GM23338 (cell line): ENCODE results near the gene STEAP1B.

ENCODE experiments used
- CREB1 ChIP-seq: fragments of 250-450 bp; sonication (Bioruptor Pico); IDR thresholded peaks from 2 replicates; pipeline ENCODE4 v1.5.0; 2020; ENCODE audit warnings: low read depth, mild to moderate bottlenecking, moderate library complexity
- CTCF ChIP-seq, 2 experiments: fragments of 200-600 bp in 1 of 2; sonication (generic) in 1 of 2; conservative IDR thresholded peaks; 2 replicates each; pipeline versions ENCODE4 v1.5.1 to v1.6.1; 2016 to 2017; ENCODE audit warnings: antibody characterized with exemption in 2 of 2, low read depth in 2 of 2, mild to moderate bottlenecking in 2 of 2, moderate library complexity in 1 of 2
- ETS1 ChIP-seq: IDR thresholded peaks from 2 replicates; pipeline ENCODE4 v1.6.1; 2016; ENCODE audit warnings: antibody characterized with exemption
- EZH2 ChIP-seq: fragments of 200-600 bp; sonication (generic); IDR thresholded peaks from one replicate; pipeline ENCODE4 v1.8.0; 2017; ENCODE audit warnings: antibody characterized with exemption, mild to moderate bottlenecking, low read depth; ENCODE audit not compliant: unreplicated experiment
- EZH2phosphoT487 ChIP-seq: fragments of 200-600 bp; sonication (generic); IDR thresholded peaks from one replicate; pipeline ENCODE4 v1.8.1; 2018; ENCODE audit warnings: antibody characterized with exemption; ENCODE audit not compliant: unreplicated experiment
- JUNB ChIP-seq: IDR thresholded peaks from one replicate; pipeline ENCODE4 v1.6.1; 2016; ENCODE audit warnings: antibody characterized with exemption; ENCODE audit not compliant: unreplicated experiment
- NANOG ChIP-seq: IDR thresholded peaks from 2 replicates; pipeline ENCODE4 v1.6.1; 2016; ENCODE audit warnings: antibody characterized with exemption, borderline replicate concordance
- POLR2AphosphoS5 ChIP-seq: IDR thresholded peaks from 2 replicates; pipeline ENCODE4 v1.6.1; 2016; ENCODE audit warnings: antibody characterized with exemption, low read depth
- REST ChIP-seq: IDR thresholded peaks from one replicate; pipeline ENCODE4 v1.6.1; 2018; ENCODE audit warnings: antibody characterized with exemption; ENCODE audit not compliant: unreplicated experiment
- STAT1 ChIP-seq: IDR thresholded peaks from one replicate; pipeline ENCODE4 v1.6.1; 2016; ENCODE audit warnings: antibody characterized with exemption; ENCODE audit not compliant: unreplicated experiment
- ZNF114 ChIP-seq: fragments of 250-450 bp; sonication (Bioruptor Pico); IDR thresholded peaks from 2 replicates; pipeline ENCODE4 v1.5.0; 2020; ENCODE audit warnings: mild to moderate bottlenecking, moderate library complexity

GRCh38 chr7:22386206-22386858, 113.7 kb downstream of the STEAP1B start:
- TF ChIP-seq CTCF (conservative IDR thresholded peaks at IDR 0.05; ENCODE audit: low read depth in 2 of 2): no peak
- no peak for TF ChIP-seq REST
- no peak for TF ChIP-seq POLR2AphosphoS5
- TF ChIP-seq EZH2phosphoT487: no peak
- no peak for TF ChIP-seq CREB1 (CRISPR knock-in tag)
- TF ChIP-seq JUNB: no peak
- TF ChIP-seq EZH2: no peak
- no peak for TF ChIP-seq ZNF114 (CRISPR knock-in tag)
- TF ChIP-seq NANOG: no peak
- no peak for TF ChIP-seq STAT1
- TF ChIP-seq ETS1: no peak
